ENCODE measurements around the gene ITPR2.
"Not testable (repeated sequence)": the region's sequence is repeated elsewhere in the genome, so short reads cannot be mapped to it uniquely, and the experiment has no call there.

The ITPR2 gene

GRCh38 chr12:26853303-26854030 is 20.5 kb upstream of the ITPR2 start:
- H3K27ac ChIP-seq: no peak overlapping the region

GRCh38 chr12:26851031-26851809 is 18.2 kb upstream of the ITPR2 start:
- H3K27ac ChIP-seq: no peak overlapping the region
- H3K4me3 ChIP-seq: no peak overlapping the region

More at GRCh38 chr12:26853303-26854030, 20.5 kb upstream of the ITPR2 start:
- H3K4me3 ChIP-seq: no peak overlapping the region

- Histone ChIP-seq H3K4me3 (no peak overlapping the region), H3K27ac (no peak overlapping the region)
These were observed 15.3 kb upstream of the ITPR2 start for GRCh38 chr12:26848156-26848825.

GRCh38 chr12:26847431-26847830 is 14.4 kb upstream of the ITPR2 start:
- H3K27ac ChIP-seq: no peak overlapping the region
- H3K4me3 ChIP-seq: no peak overlapping the region

- H3K4me3 ChIP-seq: no peak overlapping the region
- H3K27ac ChIP-seq: no peak overlapping the region
These were observed 13.4 kb upstream of the ITPR2 start for GRCh38 chr12:26846416-26846815.

- Histone ChIP-seq H3K4me3 (no peak overlapping the region), H3K27ac (no peak overlapping the region)
These were observed 13.0 kb upstream of the ITPR2 start for GRCh38 chr12:26845984-26846383.

GRCh38 chr12:26845057-26845666 is 12.2 kb upstream of the ITPR2 start:
- no peak overlapping the region for H3K4me3 ChIP-seq
- H3K27ac ChIP-seq: no peak overlapping the region

GRCh38 chr12:26843311-26843710 is 10.3 kb upstream of the ITPR2 start:
- Histone ChIP-seq H3K4me3 (no peak overlapping the region), H3K27ac (no peak overlapping the region)

GRCh38 chr12:26841085-26841484 is 8.1 kb upstream of the ITPR2 start:
- Histone ChIP-seq H3K4me3 (no peak overlapping the region), H3K27ac (no peak overlapping the region)

GRCh38 chr12:26839512-26839911 is 6.5 kb upstream of the ITPR2 start:
- no peak overlapping the region for H3K27ac ChIP-seq

GRCh38 chr12:26838888-26839416 is 6.0 kb upstream of the ITPR2 start:
- H3K4me3 ChIP-seq: no peak overlapping the region
- no peak overlapping the region for H3K27ac ChIP-seq

More at GRCh38 chr12:26839512-26839911, 6.5 kb upstream of the ITPR2 start:
- no peak overlapping the region for H3K4me3 ChIP-seq

- H3K27ac ChIP-seq: no peak overlapping the region
These were observed 3.2 kb upstream of the ITPR2 start for GRCh38 chr12:26836201-26836600.

GRCh38 chr12:26834503-26835060 is 1.6 kb upstream of the ITPR2 start:
- H3K4me3 ChIP-seq, H3K27ac ChIP-seq: not testable (repeated sequence)

More at GRCh38 chr12:26836201-26836600, 3.2 kb upstream of the ITPR2 start:
- no peak overlapping the region for H3K4me3 ChIP-seq

- peak overlapping the region; percentile 62 to 95 (median 86) for H3K4me3 ChIP-seq
- peak overlapping the region in 13 of 21 experiments; percentile 10 to 94 (median 64) for H3K27ac ChIP-seq
These were observed 923 bp upstream of the ITPR2 start for GRCh38 chr12:26833743-26834490.

- H3K4me3 ChIP-seq: peak overlapping the region; percentile 62 to 95 (median 86)
- peak overlapping the region; percentile 83 to 95 (median 89) for H3K27ac ChIP-seq
These were observed 808 bp downstream of the ITPR2 start for GRCh38 chr12:26831951-26832821.

- peak overlapping the region in 3 of 7 experiments; percentile 6 to 17 (median 6) for H3K4me3 ChIP-seq
- peak overlapping the region in 5 of 21 experiments; percentile 15 to 41 (median 23) for H3K27ac ChIP-seq
These were observed 2.0 kb downstream of the ITPR2 start for GRCh38 chr12:26830783-26831551.

- Histone ChIP-seq H3K27ac (peak overlapping the region in 1 of 21 experiments; percentile 15), H3K4me3 (peak overlapping the region in 1 of 7 experiments; percentile 17)
These were observed 2.6 kb downstream of the ITPR2 start for GRCh38 chr12:26830363-26830762.
